A549 treated with Hydrocortisone at 1 μM for 4 hours (cell line): ENCODE results near the gene TMEM205. TPM values are rescaled to one million over a fixed set of nuclear protein-coding genes. Genes with fewer than 3 reads are reported as not detected.

Experiments used
- total RNA-seq: library from RNA; stranded (reverse); fragments of 200-300 nt; extraction: Qiagen RNA extraction; gene quantifications from 5 replicates; pipeline ENCODE4 v1.2.3, GENCODE V29; 2022

Gene TMEM205
- total RNA-seq, result 88.3 to 128 TPM (median 107 TPM) in 5 replicates

GRCh38 chr19:11346104-11346940 lies at the start of gene TMEM205, which contains the start of gene CCDC159:
Gene TMEM205 (minus strand): TSS chr19:11346268. CDS start chr19:11345619, 649 bp downstream.
Gene CCDC159 (plus strand): TSS chr19:11346519. CDS start chr19:11346607, 88 bp downstream.

GRCh38 chr19:11374433-11375142 lies 28.5 kb upstream of the TMEM205 start, which contains the start of gene SWSAP1:
Gene SWSAP1 (plus strand): TSS chr19:11374666. CDS start chr19:11374681, 15 bp downstream.

GRCh38 chr19:11355160-11356073 lies 9.3 kb upstream of the TMEM205 start, which contains the start of gene PLPPR2:
Gene PLPPR2 (plus strand): TSS chr19:11355432. CDS start chr19:11357674, 2,242 bp downstream.

GRCh38 chr19:11339254-11340098 lies 6.6 kb downstream of the TMEM205 start, which contains the start of gene RAB3D:
Gene RAB3D (minus strand): TSS chr19:11339657. CDS start chr19:11337399, 2,258 bp downstream.

GRCh38 chr19:11295665-11296245 lies 50.3 kb downstream of the TMEM205 start, which contains the start of gene TSPAN16:
Gene TSPAN16 (plus strand): TSS chr19:11296160. CDS start chr19:11296298, 138 bp downstream.

Other genes with a start within 250 kb of the TMEM205 start
- gene SPC24, start 190.5 kb downstream of the TMEM205 start, total RNA-seq, result 15.2 to 22.2 TPM (median 20.0 TPM) in 5 replicates
- gene KANK2, start 148.7 kb downstream of the TMEM205 start, total RNA-seq, result 38.3 to 64.7 TPM (median 53.7 TPM) in 5 replicates
- gene ANGPTL8, start 106.6 kb downstream of the TMEM205 start, total RNA-seq, result not detected in 5 replicates
- gene DOCK6, start 83.7 kb downstream of the TMEM205 start, total RNA-seq, result 7.9 to 10.2 TPM (median 9.3 TPM) in 5 replicates
- not detected in 5 replicates for gene TSPAN16, start 50.1 kb downstream of the TMEM205 start, total RNA-seq
- 2.8 to 6.0 TPM (median 3.8 TPM) in 5 replicates for gene RAB3D, start 6.6 kb downstream of the TMEM205 start, total RNA-seq
- 3.6 to 4.9 TPM (median 4.6 TPM) in 5 replicates for gene CCDC159, start 251 bp upstream of the TMEM205 start, total RNA-seq
- 7.5 to 9.7 TPM (median 8.9 TPM) in 5 replicates for gene PLPPR2, start 9.2 kb upstream of the TMEM205 start, total RNA-seq
- gene SWSAP1, start 28.4 kb upstream of the TMEM205 start, total RNA-seq, result 1.3 to 2.4 TPM (median 1.8 TPM) in 5 replicates
- gene EPOR, start 38.0 kb upstream of the TMEM205 start, total RNA-seq, result 3.0 to 4.9 TPM (median 4.0 TPM) in 5 replicates
- 0.92 to 1.8 TPM (median 1.3 TPM) in 5 replicates for gene RGL3, start 73.0 kb upstream of the TMEM205 start, total RNA-seq
- gene ODAD3, start 88.9 kb upstream of the TMEM205 start, total RNA-seq, result 0.92 to 2.2 TPM (median 1.0 TPM) in 5 replicates
- 242 to 279 TPM (median 253 TPM) in 5 replicates for gene PRKCSH, start 89.4 kb upstream of the TMEM205 start, total RNA-seq
- gene ELAVL3, start 134.8 kb upstream of the TMEM205 start, total RNA-seq, result 0.07 to 0.38 TPM (median 0.22 TPM) in 5 replicates
- gene ZNF653, start 159.6 kb upstream of the TMEM205 start, total RNA-seq, result 2.4 to 4.7 TPM (median 3.6 TPM) in 5 replicates
- gene ECSIT, start 182.9 kb upstream of the TMEM205 start, total RNA-seq, result 27.8 to 31.4 TPM (median 29.9 TPM) in 5 replicates
- gene CNN1, start 192.6 kb upstream of the TMEM205 start, total RNA-seq, result 0.20 to 0.46 TPM (median 0.35 TPM) in 5 replicates
- gene ELOF1, start 213.0 kb upstream of the TMEM205 start, total RNA-seq, result 85.6 to 112 TPM (median 95.1 TPM) in 5 replicates
- 0.15 to 0.33 TPM (median 0.26 TPM) in 4 of 5 replicates, not detected in the other for gene ACP5, start 231.4 kb upstream of the TMEM205 start, total RNA-seq